Right renal cortex interstitium (tissue), 3 donors: ENCODE measurements around the gene PSMB7. TPM values are rescaled to one million over a fixed set of nuclear protein-coding genes. Genes with fewer than 3 reads are reported as not detected.
A peak's percentile ranks its signal among the peaks of the same experiment; 100 is the strongest.

ENCODE experiments used
- DNase-seq, 3 donors: peaks; one replicate each; pipeline ENCODE4 v3.0.0-alpha.2; 2013; ENCODE audit warnings: low read depth in 3 of 3, low spot score in 2 of 3
- polyA plus RNA-seq, 3 donors: library from polyadenylated mRNA; unstranded; fragments of 120-200 nt; gene quantifications; one replicate each; pipeline ENCODE4 v1.2.1, GENCODE V29; 2013; ENCODE audit not compliant: insufficient read length in 3 of 3

Gene PSMB7
- polyA plus RNA-seq, 3 donors = 233 to 239 (median 236) TPM

DNA sequence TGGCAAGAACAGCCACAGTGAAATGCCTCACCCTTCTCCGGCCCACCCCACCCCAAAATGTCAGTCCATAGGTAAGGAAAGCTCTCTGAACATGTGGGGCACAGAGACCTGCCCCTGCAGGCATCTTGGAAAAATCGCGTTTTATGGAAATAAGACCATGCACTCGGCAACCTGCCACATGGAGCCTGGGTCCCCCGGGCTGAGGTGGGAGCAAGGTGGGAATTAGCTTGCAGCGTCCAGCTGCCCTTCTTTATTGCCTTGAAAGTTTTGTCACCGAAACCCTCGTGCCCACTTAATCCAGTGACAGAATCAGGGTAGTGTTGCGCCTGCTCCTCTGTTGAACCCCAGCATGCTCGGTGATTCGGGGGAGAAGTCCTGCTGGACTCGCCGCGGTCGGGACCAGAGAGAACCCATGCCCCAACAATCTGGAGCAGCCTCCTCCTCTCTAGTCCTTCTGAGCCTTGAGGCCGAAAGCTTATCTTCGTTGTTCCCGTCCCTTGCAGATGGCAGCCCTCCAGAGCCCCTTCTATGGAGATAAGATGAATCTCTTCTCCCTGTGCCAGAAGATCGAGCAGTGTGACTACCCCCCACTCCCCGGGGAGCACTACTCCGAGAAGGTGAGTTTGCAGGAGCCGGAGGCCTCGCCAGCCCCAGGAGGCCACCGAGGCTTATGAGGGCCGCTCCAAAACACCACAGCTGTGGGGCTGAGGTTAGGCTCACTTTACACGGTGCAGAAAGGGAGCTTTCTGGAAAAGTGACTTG lies 67.9 kb downstream of the PSMB7 start:
- DNase-seq = no peak

DNA sequence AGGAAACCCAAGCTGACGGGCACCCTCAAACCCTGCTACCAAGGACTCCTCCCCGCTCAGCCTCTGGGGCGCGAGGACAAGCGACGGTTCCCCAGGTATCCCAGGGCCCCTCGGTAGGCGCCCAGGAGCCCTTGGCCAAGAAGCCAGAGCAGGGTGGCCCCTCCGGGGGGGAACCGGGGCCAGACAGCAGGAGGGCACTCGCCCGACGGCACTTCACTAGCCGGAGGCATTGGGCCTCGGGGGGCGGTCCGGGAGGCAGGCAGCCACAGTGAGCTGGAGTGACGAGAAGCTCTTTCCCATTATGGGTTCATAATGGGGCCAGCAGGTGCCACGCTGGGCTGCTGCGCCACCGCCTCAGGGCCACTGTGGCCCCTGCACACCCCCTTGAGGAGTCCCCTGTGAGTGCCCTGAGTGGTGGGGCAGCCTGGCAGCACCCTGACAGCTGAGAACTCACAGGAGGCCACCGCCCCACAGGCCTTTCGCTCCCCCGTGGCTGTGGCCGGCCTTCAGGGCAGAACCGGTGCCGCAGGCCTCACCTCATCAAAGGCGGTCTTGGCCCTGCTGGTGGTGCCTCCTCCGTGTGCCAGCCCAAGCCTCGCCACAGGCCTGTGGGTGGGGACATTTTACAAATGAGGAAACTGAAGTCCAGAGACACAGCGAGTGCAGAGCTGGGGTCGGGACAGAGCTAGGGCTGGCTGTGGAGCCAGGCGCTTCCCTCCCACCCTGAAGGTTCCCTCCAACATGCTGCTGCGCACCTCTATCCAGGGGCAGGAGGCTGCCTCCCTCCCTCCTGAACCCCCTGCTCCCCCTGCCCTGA lies 68.7 kb downstream of the PSMB7 start:
- no peak for DNase-seq

DNA sequence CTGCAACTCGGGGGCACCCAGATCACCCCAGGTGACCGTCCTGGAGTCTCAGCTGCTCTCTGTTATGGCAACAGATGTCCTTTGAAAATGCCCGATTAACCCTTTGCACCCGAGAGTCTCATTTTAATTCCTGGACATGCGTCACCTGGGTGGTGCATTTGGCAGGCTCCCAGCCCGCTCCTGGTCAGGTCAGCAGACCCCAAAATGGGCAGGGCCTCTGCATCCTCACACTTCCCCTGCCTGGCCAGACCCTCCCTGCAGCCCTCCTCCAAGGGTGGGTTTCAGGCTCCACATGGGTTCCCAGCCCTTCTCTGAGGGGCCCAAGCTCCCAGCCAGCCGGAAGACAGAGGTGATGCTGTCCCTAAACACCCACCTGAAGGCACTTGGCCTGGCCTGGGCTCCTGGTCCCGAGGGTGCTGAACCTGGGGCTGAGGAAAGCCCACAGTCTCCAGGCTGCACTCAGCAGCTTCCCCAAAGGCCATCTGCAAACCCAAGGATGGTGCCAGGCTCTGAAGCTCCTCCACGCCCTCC lies 69.4 kb downstream of the PSMB7 start:
- DNase-seq = no peak

DNA sequence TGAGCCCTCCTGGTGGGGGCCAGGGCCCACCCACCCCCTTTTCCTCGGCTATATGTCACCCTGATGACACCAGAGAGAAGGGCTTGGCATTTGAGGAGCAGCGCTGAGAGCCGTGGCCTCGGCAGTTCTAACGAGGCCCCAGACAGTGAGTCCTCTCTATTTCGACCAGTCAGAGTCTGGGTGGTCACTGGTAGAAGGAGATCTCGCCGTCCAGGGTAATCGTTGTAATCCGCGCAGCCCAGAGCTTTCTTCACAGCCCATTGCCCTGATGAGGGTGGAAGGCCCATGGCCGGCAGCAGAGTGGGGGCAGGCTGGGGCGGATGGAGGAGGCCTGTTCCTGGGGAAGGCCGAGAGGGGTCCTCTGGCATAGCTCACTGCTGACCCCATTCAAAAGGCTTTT lies 70.2 kb downstream of the PSMB7 start:
- DNase-seq = no peak

DNA sequence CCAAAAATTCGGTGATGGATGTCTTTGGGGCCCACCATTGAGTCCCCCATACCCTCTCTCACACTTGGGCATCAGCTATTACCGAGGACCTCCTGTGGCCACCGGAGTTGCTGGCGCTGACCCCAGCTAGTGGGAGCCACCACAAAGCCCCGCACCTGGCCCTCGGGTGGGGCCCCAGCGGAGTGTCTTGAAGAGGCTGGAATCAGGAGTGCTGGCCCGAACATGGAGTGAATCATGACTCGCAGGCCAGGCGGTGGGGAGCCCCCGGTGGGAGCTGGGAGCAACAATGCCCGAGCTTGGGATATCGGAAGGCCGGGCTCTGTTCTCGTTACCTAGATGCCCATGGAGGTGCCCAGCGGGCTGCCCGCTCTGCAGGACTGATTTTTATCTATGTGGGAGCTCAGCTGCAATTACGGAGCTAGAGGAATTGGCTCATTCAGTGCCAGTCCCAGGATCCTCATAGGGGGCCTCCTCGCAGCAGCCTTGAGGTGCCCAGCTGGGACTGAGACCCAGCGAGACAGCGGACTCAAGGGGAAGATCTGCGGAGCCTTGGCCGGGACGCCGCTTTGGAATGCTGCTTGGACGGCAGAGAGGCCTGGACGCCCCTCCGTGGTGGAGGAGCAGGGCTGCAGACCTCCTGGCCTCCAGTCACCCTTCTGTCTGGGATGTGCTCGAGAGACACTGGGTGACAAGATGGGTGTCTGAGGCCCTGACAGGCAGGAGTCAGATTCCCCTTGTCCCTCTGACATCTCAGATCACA lies 70.8 kb downstream of the PSMB7 start:
- DNase-seq = no peak

DNA sequence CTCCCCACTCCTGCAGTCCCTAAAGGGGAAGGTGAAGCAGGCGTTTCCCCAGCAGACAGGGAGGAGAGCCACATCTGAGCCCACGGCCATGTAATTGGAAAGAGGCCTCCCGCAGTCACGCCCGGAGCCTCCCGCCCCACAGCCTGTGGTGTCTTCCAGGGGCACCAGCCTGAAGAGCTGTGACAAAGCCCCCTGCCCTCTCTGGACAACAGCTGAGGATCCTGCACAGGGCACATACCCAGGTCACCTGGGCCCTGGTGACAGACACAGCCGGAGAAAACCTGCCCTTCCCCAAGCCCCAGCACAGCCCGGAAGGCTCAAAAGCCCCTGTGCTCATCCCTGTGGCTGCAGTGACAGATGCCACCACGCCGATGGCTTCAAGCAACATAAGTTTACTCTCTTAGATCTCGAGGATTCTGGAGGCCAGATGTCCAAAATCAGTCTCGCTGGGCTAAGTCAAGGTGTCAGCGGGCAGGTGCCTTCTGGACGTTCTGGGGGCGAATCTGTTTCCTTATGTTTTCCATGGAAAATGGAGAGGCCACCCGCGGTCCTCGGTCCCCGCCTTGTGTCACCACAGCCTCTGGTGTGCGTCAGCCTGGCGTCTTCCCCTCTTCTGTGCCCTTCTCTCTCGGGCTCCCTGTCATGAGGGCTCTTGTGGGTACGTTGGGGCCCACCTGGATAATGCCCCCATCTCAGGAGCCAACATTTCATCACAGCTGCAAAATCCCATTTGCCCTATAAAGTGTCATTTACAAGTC lies 71.5 kb downstream of the PSMB7 start:
- no peak for DNase-seq

DNA sequence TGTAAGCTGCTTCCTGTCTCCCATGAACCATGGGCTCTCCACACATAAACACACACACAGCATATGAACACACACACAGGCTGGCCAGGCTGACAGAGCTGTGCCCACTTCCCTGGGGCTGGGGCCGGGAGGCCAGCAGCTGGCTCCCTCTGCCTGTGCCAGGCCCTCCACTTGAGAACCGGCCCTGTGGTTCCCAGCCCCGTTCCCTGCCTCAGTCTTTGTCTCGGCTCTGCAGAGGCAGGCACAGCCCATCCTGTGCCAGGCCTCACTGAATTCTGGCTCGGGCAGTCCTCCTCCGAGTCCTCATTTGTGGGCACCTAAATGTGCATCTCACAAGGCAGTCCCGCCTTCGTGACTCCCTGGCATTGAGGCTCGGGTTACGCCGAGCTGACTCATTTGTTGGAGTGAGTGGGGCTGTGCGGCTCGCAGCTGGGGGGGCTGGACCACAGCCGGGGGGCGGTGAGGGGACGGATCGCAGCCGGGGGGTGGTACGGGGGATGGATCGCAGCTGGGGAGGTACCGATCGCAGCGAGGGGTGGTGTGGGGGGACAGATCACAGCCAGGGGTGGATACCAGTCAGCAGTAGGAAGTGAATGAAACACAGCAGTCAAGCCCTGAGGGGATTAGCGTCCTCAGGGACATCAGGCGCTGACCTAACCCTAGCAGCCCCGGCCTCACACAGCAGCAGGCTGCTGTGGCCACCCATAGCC lies 72.3 kb downstream of the PSMB7 start:
- DNase-seq = peak in 2 of 3 donors; percentile 32 to 65

DNA sequence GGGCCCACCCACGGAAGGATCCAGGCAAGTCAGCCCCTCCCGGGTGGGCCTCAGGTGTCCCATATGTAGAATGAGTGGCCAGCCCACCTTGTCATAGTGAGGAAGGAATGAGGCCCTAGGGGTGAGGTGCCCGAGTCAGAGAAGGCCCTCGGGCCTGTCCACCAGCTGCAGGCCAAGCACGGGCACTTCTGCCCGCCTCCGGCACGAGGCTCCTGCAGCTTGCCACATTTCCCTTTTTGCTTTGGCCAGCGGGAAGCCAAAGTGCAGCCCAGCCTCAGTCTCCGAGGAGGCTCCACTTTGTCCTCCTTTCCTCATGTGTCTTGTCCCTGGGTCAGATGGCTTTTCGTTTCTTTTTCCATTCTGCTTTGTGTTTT lies 72.9 kb downstream of the PSMB7 start:
- DNase-seq = no peak

DNA sequence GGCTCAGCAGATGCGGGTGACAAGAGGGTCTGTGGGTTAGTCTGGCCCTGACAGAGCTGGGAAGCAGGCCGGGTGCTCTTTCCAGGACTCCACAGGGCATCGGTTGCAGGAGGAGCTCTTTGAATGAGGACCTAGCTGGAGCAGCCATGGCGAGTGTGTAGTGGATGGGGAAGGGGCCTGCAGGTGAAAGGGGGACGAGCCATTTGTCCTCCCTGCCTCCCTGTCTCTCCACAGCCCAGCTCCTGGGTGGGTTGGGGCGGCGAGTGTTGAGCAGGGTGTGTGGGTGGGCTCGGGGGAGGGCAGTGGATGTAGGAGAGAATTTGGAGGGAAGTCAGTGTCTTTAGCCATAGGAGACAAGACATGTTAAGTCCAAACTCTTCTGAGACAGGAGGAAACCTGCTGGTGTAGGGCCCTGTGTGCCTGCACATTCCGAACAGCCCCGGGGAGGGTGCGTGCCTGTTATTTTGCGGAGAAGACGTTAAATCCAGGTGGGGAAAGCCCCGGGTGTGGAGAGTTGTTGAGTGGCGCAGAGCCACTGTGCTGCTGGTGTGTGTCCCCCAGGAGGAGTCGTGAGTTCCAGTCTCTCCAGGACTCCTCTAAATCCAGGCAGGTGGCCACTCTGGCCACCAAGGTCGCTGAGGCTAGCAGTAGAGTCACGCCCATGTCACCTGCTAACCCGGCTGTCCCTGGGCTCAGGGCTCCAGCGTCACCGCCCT lies 73.6 kb downstream of the PSMB7 start:
- no peak for DNase-seq

DNA sequence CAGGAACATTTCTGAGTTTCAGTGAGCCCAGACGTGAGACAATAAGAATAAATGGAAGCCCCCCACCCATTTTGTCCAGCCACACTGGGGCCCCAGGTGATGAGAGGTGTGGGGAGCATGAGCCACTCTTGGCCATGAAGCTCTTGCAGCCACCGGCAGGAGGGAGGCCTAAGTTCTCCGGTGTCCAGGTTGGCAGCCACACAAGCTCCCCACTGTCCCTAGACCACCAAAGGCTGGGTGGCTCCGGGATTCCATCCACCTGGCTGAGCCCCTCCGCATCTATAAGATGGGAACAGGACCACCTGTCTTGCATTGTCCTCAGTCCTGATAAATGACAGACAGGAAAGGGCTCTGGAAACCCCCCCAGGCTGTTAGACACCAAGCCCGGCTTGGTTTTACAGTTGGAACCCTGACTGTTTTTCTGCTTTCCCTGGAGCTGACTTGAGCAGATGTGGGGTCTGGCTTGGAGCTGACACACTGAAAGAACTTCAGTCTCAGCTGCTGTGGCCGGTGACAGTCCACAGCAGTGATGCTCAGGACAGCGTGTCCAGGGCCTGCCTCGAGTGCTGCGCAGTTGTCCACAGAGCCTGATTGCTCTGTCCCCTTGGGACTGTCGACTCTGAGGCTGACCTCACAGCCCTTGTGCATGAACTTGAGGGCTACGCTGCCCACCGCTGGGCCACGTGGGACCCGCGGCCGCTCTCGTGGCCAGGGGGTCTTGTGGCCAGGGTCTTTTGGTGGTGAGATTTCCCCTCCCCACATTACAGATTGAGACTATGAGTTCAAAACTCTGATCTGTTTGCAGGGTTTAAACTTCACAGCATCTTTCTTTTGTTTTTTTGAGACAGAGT lies 74.8 kb downstream of the PSMB7 start:
- no peak for DNase-seq

DNA sequence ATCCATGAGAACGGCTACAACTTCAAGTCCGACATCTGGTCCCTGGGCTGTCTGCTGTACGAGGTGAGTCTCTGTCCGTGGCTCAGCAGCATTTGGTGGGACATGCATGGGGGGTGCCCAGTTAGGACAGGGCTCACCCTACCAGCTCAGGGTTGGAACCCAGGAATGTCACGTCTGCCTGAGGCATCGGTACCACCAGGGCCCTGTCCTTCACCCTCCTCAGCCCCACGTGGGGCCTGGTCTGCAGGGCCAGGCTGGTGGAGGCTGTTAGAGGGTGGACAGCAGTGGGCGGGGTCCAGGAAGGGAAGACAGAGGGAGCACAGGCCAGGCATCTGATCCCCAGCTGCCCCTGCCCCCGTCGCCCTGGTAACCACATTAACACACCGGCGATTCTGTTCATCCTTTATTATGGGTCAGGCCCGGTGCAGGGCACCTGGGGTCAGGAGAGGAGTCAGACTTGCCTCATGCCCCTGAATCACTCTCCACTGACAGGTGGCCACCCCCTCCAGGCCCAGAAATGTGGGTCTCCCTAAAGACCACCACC lies 75.6 kb downstream of the PSMB7 start:
- no peak for DNase-seq

DNA sequence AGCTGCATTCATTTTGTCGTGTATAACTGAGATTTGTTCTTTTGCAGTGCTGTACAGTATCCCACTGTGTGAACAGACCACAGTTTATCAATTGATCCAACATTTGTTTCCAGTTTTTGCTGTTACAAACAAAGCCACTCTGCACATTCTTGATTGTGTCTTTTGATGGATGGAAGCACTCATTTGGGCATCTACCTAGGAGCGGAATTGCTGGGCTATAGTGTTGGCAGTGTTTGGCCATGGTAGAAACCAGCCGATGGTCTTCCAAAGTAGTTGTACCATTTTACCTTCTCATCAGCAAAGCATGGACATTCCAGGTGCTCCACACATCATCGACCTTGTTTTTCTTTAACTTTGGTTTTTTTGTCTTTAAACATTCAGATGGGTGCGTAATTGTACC lies 77.7 kb downstream of the PSMB7 start:
- no peak for DNase-seq

DNA sequence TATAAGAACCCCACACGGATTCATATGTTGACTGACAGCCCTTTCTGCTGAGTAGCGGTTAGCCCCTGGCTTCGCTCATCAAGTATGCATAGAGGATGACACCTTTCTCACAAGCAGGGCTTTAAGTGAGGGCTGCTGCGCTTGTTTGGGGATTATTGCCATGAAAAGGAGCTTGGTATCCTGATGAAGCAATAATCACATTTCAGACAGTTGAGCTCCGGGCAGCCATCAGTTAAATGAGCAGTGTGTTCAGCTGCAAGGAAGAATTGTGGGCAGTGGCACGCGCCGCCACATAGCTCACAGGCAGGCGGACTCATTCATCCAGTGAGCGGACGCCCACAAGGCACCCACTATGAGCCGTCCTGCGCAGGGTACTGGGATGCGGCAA lies 79.9 kb downstream of the PSMB7 start:
- no peak for DNase-seq

DNA sequence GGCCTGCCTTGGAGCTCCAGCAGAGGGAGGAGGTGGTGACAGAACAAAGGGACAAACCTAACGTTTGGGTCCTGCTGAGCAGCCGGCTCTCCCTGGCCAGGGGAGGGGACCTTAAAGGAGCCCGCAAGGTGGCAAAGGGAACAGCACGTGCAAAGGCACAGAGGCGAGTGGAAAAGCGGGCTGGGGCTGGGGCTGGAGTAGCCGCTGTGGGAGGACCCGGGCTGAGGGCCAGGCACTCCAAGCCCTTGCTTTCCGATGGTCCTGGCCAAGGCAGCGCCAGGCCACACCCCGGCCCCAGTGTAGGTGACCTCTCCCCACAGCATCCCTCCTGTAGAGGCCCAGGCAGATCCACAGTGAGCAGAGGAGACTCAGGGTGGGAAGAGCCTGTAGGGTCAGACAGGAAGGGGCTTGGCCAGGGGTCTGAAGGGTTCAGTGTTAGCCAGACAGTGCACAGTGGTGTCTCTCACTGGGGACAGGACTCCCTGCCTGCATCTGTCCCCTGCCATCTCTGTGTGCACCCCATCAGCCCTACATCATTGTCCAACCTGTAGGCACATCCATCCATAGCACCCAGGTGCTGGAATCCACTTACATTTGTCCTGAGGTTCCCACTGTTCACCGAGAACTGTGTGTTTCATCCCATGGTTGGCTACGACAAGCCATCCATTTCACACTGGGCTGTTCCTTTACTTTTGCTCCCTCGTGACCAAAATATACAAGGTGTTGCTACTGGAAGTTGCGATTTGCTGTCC lies 80.5 kb downstream of the PSMB7 start:
- DNase-seq = no peak

DNA sequence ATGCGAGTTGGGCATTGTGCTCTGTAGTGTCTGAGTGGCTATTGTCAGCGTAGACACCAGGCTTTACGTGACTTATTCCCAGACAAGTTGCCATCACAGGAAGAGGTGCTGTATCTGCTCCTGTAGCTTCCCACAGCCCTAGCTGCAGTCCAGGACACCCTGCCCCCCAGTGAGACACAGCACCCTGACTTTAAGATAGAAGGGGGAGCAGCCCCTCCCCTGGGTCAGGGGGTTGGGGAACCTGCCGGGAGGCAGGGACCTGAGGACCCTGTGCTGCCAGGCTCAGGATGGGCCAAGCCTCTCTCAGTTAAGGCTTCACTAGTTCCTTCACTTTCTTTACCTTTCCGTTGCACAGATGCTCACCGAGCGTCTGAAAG lies 82.1 kb downstream of the PSMB7 start:
- no peak for DNase-seq

DNA sequence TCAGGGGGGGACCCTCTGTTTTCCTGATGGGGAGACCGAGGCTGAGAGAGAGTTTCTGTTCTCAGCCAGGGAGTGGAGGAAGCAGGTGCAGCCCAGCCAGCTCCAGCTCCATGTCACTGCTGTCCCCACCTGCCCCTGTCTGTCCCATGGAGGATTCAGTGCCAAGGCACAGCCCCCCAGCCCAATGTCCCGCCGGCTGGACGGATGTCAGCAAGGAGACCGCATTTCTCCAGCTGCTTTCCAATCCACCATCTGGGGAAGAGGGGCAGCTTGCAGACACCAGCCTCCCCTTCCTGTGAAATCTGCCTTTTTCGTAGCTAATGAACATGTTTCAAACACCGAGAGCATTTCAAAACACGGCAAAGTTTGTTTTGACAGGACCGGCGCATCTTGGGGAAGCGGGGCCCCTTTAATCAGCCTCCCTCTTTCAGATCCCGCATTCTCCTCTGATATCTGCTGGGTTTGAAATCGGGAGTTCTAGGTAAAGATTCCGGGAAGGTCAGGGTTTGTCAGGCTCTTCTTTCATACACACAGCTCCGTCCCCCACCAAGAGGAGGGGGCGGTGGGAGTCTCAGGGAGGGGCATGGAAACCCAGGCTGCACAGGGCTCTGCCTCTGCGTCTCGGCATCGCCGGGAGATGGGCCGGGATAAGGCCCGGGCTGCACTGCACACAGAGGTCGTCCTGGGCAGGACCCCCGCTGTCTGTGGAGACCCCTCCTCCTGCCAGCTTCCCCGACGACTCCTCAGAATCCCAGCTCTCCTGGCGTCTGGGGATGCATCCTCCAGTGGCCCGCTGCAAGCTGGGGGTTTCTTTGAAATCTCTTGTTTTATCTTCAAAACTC lies 82.7 kb downstream of the PSMB7 start:
- no peak for DNase-seq
